HG02763 (cell line): Measurements from ENCODE around the gene SLCO2B1.

Source experiments
- ATAC-seq: cut with Tn5 transposase; IDR thresholded peaks from one replicate; pipeline ENCODE4 v1.9.1; 2021; ENCODE audit warnings: mild to moderate bottlenecking, moderate library complexity; ENCODE audit not compliant: unreplicated experiment

SLCO2B1 gene

DNA sequence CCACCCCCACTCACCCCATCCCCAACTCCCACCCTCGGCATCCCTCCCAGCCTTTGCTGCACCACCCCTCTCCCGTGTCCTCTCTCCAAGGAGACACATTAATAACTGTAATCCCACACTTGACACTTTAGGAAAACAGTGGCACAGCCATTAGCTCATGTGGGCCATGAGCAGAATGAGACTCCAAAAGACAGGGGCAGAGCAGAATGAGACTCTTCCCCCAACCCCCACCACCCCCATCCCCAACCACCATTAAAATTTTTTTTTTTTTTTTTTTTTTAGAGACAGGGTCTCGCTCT, 6.2 kb upstream of the SLCO2B1 start:
- ATAC-seq, result no peak

DNA sequence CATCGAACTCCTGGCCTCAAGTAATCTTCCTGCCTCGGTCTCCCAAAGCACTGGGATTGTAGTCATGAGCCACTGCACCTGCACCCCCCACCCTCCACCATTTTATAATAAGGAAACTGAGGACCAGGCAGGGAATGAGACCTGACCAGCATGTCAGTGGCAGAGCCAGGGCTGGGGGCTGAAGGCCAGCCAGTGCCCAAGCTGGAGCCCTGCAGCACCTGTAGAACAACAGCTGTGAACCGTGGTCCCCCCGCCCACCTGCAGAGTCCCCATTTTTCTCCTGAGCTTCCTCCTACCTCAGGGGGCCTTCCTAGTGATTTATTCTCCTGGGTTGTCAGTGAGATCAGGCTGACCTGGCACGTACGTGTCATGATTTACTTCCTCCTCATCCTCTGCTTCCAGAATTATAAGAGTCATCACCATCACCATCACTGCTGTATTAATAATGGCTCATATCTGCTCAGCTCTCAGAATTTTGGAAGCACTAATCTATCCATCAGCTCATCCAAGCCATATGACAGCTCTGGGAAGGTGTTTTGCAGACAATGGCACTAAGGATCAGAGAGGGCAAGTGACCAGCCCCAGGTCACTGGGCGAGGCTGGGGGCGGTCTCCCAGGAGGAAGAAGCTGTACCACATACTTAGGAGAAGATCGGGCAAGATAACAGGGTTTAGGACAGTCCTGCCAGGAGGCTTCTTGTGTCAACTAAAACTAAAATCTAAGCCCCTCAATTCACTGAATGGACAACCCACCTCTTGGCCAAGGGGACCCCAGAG, 5.5 kb upstream of the SLCO2B1 start:
- no peak for ATAC-seq

DNA sequence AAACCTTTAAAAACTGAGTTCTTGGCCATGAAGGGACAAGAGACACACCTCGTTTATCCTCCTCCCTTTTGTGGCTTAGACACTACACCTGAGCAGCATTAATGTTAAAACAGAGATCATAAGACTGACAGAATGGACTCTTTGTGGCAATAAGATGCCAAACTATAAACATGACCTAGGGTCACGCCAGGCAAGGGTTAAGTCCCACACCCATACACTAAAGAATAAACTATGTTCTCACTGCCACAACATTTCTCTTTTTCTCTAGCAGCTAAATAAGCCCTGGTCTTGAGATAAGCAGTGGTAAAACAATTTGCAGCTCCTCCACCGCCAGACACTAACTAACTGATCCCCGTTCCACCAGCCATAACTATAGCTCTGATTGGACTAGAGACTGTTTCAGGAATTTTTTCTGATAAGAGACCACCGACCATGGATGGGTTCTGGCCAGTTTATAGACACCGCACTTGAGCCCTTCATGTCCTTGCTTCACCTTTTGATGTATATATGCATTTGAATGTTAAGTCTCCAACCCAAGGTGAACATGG, 4.9 kb upstream of the SLCO2B1 start:
- no peak for ATAC-seq

DNA sequence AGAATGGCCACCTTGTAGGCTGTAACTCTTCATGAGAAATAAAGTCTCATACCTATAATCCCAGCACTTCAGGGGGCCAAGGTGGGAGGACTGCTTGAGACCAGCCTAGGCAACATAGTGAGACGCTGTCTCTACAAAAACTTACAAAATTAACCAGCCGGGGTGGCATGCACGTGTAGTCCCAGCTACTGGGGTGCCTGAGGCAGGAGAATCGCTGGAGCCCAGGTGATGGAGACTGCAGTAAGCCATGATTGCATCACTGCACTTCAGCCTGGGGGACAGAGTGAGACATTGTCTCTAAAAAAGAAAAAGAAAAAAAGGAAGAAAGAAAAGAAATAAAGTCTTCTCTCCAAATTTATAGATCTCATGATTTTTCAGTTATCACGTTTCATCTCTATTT, 4.2 kb upstream of the SLCO2B1 start:
- ATAC-seq, result no peak

DNA sequence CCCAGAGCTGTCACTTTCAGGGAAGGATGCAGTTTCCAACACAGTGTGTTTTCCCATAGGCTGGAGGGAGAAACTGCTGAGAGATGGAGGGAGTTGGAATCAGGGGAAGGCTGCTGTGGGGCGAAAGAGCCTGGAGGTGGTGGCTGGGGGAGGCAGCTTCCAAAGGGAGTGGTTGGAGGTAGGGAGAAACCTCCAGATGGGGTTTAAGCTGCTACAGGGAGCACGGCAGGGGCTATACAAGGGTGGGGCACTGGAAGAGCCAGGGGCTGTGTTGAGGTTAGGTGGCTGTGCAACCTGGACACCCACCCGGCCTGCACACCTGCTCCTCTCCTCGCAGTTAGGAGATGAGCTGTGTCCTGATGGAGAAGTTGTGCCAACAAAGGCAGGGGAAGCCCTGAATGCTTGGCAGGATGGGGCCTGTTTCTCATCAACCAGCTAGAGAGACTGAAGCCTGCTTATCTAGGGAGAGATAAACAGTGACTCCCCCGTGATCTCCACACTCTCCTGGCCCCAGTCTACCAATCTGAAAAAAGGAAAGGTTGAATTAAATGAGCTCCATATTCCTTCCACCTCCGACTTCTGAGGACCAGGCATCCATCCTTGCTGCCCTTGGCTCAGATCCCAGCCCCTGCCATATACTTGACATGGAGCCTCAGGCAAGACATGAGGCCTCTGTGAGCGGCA, 3.6 kb upstream of the SLCO2B1 start:
- no peak for ATAC-seq

DNA sequence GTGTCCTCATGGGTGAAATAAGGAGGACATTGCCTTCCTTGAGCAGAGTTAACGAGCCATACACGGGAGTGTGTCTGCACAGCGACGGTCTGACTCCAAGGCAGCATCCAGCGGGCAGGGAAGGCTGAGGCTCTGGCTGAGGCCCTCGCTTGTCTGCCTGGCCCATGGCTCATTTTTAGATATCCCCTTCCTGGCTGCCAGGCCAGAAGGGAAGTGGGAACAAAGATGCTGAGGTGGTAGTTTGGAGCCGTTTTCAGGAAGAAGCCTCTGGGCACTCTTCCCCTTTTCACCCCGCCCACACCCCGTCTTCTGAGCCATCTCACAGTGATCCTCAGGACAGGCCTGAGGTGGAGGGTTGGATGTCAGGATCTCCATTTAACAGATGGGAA, 3.0 kb upstream of the SLCO2B1 start:
- no peak for ATAC-seq

DNA sequence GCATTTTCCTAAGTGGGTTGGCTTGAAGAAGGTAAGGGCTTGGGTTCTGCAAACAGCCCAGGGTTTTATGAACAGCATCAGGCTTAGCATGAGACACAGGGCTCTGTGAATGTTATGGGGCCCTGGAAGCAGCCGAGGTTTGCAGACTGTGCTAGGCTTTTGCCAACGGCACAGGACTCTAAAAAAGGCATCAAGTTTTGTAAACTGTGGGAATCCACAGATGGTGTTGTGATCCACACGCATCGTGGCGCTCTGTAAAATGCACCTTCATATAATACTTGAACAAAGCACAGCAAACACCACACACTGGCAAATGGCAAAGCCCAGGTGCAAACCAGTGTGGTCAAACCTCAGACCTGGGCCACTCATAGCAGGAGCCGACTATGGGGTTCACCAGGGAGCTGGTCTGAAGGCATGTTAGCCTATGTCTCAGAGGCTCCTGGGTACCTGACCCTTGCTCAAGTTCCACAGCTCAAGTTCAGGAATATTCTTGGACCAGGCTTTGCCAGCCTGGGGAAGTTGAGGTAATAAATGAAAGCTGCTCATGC, 2.4 kb upstream of the SLCO2B1 start:
- ATAC-seq, result no peak

DNA sequence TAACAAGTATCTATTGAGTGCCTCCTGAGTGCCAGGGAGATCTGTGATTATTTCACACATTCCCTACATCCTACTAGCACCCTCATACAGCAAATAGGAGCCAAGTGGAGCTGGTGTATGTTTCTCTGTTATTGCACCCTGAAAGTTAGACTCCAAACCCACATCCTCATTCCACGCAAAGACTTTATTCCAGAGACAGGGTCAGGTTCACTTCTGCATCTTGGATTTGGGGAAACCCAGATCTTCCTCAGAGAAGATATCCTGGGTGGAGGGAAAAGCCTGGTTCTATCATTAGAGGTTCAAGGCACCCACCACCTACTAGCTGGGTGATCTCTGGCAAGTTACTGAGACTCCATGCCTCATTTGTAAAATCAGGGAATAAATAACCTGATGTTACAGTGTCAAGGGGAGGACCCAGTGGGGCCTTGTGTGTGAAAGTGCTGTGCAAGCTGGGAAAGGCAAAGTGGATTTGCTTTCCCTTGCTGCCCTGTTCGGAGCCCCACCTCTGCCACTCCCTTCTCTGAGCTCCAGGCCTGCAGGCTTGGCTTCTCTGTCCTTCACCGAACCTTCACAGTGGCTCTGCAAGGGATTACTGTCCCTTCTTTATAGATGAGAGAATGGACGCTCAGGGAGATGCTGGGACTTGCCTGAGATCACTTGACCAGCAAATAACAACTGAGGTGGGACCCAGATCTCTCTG, 991 bp upstream of the SLCO2B1 start:
- ATAC-seq, result no peak

DNA sequence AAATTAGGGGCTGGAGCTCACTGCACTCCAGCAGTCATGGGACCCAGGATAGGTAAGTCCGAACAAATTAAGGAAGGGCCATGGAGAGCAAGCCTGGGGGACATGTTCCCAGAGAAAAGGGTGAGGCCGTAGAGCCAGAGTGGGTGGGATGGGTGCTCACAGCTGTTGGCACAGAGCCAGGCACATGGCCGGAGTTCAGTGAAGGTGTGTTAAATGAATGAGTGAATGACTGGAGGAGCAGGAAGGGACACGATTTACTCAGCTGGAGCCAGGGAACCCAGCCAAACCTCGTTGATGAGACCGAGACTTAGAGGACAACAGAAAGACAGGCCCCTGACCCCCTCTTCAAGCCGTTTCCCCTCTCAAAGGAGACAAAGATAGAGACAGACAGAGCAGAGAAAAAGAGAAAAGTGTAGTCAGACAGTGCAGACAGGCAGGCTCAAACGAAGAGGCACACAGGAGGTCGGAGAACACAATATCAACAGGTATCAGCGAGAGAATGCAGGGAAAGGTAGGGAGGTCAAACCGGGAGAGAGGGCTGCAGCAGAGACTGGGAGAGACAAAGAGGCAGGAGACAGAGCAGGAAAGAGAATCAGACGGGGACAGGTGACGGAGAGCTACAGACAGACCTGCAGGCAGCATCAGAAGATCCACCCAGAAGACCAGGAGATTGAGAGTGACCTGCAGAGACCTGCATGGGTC, 590 bp downstream of the SLCO2B1 start:
- ATAC-seq, result no peak

DNA sequence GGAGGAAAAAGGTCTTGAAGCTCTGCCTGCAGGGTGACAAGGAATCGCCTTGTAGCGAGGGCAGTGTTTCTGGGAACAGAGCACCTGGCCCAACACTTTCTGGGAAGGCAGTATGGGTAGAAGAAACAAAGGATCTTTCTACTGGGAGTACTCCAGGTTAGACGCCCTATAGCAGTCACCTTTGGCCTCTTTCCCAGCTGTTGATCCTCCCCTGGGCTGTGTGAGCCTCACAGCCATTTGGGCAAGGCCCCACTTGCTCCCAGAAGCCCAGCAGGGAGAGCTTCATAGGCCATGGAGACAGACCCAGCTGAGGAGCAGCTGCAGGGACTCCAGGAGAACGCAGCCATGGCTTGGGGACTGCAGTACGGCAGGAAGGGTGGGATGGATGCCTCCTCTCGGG, 1.2 kb downstream of the SLCO2B1 start:
- no peak for ATAC-seq

DNA sequence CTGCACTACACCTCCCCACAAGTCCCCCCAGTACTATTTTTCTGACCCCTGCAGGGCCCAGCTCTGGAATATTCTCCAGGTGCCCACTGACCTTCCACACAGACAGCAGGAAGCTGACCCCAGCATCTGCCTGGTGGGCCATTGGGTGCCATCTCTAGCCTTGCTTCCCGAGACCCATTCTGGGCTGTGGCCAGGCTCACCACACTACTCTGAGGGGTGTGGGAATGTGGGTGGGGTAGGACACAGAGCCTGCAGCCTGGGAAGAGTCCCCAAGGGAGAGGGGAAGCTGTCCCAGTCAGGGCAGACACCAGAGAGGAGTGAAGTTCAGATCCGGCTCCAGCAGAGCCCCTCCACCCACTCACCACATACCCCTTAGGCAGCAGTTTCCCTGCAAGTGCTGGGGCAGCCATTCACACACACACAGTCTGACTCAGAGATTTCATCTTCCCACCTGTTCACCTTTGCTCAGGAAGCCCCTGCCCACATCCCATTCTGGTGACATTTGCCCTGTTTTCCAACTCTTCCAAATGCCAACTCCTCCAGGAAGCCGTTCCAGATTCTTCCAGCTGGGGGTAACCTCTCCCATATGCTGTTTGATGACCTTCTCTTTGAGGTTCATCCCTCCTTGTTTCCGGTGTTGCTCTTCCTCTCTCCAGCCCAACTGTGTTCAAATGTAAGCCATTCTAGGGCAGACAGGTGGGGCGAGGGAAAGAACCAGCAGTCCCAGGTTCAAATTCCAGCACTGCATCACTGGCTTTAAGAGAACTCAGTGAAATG, 1.9 kb downstream of the SLCO2B1 start:
- no peak for ATAC-seq

DNA sequence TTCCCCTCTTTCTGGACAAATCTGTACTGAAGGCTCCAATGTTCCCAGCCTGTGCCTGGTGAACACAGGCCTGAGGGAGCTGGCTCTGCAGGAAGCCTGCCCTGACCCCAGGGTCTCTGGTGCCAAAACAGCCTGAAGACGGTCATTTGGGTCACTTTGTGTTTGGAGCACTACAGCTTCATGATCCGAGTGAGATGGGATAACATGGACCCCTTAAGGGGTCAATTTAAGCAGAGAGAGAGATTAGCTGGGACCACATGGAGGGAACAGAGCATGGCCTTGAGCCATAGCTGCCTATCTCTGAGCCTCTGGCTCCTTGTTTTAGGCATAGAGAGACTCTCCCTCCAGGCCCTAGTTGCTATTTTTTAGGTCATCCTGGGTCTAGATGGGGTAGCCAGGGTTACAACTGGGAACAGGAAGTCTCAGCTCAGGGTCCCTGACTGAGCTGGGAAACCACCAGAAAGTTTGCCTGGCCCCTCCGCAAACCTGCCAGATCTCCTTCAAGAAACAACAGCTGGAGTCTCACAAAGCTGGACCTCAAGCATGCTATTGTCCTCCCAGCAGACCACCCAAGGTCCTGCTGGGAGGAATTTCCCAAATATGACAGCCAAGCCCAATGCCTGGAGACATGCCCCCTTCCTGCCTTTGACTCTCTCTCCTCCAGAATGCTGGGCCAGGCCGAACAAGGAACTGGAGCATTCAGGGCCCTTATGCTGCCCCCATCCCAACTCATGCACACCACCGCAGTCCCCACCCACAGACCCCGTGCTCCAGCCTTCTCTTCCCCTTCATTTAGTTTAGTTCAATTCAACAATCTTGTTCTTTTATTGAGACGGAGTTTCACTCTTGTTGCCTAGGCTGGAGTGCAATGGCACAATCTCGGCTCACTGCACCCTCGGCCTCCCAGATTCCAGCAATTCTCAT, 4.0 kb downstream of the SLCO2B1 start:
- ATAC-seq, result no peak

DNA sequence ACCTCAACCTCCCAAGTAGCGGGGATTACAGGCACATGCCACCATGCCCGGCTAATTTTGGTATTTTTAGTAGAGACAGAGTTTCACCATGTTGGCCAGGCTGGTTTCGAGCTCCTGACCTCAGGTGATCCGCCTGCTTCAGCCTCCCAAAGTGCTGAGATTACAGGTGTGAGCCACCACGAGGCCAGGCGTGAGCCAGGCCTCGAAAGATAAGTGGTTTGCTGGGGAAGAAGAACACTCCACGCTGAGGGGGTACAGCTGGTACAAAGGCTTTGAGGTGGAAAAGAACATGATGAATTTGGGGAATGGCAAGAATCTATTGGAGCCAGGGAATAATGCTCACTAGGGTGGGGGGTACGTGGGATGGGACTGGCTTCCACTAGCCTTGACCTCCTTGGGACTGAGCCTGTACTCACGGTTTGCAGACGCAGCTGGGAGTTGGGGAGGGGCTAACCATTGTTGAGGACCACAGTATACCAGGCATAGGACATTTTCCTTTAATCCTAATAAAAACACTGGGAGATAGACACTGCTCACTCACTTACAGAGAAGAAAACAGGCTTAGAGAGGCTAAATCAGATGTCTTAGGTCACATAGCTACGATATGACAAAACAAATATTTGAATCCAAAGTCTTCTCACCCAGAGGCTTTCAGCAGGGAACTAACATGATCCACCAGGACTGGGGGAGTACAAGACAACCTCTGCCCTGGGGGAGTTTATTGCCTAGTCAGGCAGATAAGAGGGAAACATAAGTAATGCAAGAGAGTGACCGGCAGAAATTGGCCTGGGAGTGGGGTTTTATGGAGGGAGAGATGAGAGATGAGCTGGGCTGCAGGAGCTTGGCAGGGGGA, 4.9 kb downstream of the SLCO2B1 start:
- no peak for ATAC-seq

DNA sequence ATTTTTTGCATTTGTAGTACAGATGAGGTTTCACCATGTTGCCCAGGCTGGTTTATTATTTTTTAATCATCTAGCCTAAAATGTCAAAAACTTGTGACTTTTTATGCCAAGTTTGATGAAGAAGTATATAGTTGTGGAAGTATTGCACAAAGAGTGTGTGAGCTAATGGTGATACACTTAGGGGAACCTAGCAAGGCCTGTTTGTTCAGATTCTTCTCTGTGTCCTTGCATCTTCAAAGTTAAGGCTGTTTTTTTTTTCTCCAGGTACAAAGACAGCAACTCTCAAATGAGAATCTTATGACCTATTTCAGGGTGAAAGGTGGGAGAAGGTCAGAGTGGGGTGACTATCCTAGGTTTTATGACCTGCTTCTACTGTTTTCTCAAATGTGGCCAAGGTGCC, 7.3 kb downstream of the SLCO2B1 start:
- ATAC-seq, result no peak

DNA sequence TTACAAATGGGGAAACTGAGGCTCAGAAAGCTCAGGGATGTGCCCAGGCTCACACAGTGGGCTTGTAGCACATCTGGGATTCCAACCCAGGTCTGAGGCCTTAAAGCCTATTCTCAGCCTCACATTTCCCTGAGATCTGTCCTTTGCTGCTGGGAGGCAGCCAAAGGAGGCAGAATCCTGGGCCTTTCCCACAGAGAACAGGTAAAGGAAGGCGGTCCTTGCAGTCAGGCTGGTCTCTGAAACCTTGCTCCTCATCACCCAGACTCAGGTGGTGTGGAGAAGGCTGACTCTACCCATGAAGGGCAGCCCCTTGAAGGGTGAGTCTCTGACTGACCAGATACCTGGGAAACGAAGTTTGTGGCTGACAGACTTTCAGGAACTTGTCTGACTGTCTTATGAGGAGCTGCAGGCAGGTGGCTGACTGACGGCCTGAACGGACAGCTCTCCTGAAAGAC, 7.8 kb downstream of the SLCO2B1 start:
- no peak for ATAC-seq

DNA sequence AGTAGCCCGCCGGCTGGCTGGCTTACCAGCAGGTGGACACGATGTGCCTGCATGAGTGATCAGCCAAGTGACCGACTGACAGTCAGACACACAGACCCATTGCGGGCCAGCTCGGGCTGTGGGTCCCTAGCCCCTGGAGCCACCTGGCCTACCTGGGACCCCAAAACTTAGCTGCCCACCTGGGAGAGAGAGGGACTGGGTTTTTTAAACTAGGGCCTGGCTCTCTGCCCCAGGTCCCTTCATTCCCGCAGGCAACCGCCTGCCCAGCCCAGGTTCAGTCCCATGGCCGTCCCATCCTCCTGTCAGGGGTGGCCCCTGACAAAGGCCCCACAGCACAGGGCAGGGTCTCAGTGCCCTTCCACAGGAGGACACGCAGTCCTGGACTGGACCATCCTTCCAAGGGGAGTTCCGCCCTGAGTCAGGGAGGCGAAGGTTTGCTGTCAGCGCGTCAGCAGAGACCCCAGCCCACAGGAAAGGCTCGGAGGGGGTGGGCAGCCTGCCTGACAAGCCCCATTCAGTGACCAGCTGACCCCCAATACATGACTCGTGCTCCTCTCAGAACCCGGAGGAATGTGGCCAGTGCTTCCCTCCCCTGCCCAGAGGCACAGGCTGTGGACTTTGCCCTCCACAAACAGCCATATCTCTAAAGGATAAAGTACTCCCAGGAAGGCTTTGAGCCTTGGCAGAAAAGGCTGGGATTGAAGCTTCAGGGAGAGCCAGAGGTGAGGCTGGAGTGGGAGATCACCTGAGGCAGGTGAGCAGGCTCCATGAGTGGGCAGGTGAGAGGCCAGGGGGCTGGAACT, 8.4 kb downstream of the SLCO2B1 start:
- ATAC-seq, result no peak

DNA sequence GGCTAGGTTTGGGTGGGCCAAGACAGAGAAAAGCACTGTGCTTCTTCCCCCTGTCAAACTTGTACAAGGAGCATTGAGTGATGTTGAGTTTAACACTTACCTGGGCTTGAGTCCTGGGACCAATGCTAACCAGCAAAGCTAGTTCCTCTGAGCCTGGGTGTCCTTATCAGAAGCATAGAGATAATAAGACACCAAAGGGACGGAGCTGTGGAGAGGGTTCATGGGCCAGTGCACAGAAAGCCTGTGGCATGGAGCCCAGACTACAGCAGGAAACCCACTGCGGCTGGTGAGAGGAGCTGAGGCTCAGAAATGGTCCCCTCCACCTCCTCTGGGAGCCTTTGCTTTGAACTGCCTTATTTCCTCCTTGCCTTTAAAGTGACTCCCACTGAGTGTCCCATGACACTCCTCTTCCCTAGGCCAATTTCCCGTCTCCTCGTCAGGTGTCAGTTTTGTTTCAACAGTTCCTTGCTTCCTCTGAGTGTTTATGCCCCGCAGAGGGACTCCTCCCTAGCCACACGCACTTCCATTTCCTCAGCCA, 9.4 kb downstream of the SLCO2B1 start:
- ATAC-seq, result no peak
